Activated CD8-positive, alpha-beta memory T cell treated with anti-CD3 and anti-CD28 coated beads, Interleukin-2, amount 10 ng/mL, durations not matched to agents 7 days and 5 days (primary cell): ENCODE data around the gene OSBPL3. TPM values are rescaled to one million over a fixed set of nuclear protein-coding genes. Genes with fewer than 3 reads are reported as not detected.

Experiments used
- ATAC-seq: fragments of 150-1000 bp; cut with Tn5 transposase; one replicate; pipeline ENCODE4 v1.10.0; 2021; ENCODE audit warnings: moderate library complexity
- CTCF ChIA-PET: fragments of 350-600 bp; sonication (Branson Sonifier 250); formaldehyde crosslinking; loops from one replicate; lab custom pipeline; 2021; ENCODE audit warnings: antibody characterized with exemption; lab: Charles Lee
- DNase-seq: peaks from one replicate; pipeline ENCODE4 v3.0.0-alpha.2; 2020
- H3K27ac Mint-ChIP-seq: one replicate; pipeline ENCODE4 v1.8.0; 2021; ENCODE audit warnings: mild to moderate bottlenecking, mixed read lengths
- H3K27me3 Mint-ChIP-seq: one replicate; pipeline ENCODE4 v1.8.0; 2021; ENCODE audit warnings: mixed read lengths
- H3K36me3 Mint-ChIP-seq: one replicate; pipeline ENCODE4 v1.8.0; 2021; ENCODE audit warnings: mild to moderate bottlenecking, mixed read lengths
- H3K4me1 Mint-ChIP-seq: one replicate; pipeline ENCODE4 v1.8.0; 2021; ENCODE audit warnings: mixed read lengths
- H3K4me3 Mint-ChIP-seq: one replicate; pipeline ENCODE4 v1.8.0; 2021; ENCODE audit warnings: mild to moderate bottlenecking, moderate library complexity, mixed read lengths
- H3K9me3 Mint-ChIP-seq: one replicate; pipeline ENCODE4 v1.8.0; 2022; ENCODE audit warnings: low read depth, mixed read lengths
- total RNA-seq, 2 experiments: library from RNA; stranded (reverse); gene quantifications; one replicate each; pipeline ENCODE4 v1.2.3, GENCODE V29; 2021

OSBPL3 gene
- total RNA-seq, 2 experiments from 2014 or later = 98.3 to 133 TPM

DNA sequence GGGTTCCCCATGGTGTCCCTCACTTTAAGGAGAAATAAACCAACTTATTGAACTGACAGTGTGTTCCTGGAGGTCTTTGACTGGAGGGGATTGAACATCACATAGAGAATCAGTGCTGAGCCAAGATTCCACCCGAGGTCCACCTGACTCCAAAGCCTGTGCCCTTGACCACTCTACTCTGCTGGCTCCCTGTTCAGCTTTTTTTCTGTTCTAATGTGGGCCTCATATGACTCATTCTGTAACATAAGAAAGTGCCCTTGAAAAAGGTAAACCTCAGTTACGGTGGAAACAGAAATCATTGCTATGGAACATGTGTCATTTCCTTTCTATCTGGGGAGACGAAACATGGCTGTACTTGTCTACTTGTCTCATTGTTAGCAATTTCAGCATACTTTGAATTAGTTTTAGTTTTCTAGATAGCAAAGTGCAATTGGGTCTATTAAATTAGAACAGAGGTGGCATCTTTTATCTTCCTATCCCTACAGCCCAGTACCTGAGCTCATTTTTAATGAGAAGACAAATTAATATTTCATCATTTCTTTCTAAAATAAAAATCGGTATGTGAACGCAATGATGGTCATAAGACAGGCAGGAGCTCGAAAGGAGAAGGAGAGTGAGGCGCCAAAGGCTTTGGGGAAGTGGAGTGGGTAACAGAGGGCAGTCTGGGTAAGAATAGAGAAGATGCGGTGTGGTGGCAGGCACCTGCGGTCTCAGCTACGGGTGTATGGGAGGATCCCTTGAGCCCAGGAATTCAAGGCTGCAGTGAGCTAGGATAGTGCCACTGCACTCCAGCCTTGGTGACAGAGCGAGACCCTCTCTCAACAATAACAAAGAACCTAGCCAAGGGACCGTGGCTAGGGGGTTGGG is 224.2 kb downstream of the OSBPL3 start:
- H3K27me3 Mint-ChIP-seq = peaks cover 81% of the 10 kb centered on the region
- DNase-seq (no peak), ATAC-seq (peak; percentile 66)
- H3K27ac Mint-ChIP-seq = no peak overlapping the region
- CTCF ChIA-PET = interaction anchor here (1.0 to 1.7 kb wide), 3 partner anchors 57 to 338 kb away, joined by 3 to 6 read pairs (median 3); no protein-coding TSS in a partner anchor
- peak overlapping the region; percentile 25 for H3K4me3 Mint-ChIP-seq
- peaks cover 22% of the 10 kb centered on the region for H3K4me1 Mint-ChIP-seq
- no peaks in the 10 kb centered on the region for H3K36me3 Mint-ChIP-seq
- no peaks in the 10 kb centered on the region for H3K9me3 Mint-ChIP-seq

DNA sequence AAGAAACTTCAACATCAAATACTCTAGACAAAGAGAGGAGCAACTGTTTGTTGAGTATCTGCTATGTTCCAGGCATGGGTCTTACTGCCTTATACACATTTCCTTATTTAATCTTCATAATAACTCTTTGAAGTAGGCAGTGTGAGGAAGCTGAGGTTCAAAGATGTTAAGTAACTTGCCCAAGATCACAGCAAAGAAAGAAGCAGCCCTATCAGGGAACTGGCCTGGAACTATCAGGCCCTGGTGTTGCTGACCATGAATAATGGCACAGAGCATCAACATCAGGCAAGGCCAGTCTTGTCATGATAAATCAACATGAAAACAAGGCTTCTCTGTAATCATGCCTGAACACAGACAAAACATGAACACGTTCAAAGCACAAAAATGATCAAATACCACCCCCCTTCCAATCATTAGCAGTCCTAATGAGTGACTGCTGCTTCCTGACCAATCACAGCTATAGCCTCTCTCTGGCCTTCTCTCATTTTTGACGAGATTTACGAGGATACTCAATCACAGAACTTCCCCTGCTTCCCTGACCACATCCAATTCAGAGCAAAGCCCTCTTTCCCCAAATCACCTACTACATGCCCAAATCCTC is 225.0 kb downstream of the OSBPL3 start:
- ATAC-seq = no peak
- CTCF ChIA-PET = interaction anchor here (1.0 to 1.7 kb wide), 3 partner anchors 57 to 341 kb away, joined by 3 to 6 read pairs (median 3); no protein-coding TSS in a partner anchor
- no peak overlapping the region for H3K27ac Mint-ChIP-seq

DNA sequence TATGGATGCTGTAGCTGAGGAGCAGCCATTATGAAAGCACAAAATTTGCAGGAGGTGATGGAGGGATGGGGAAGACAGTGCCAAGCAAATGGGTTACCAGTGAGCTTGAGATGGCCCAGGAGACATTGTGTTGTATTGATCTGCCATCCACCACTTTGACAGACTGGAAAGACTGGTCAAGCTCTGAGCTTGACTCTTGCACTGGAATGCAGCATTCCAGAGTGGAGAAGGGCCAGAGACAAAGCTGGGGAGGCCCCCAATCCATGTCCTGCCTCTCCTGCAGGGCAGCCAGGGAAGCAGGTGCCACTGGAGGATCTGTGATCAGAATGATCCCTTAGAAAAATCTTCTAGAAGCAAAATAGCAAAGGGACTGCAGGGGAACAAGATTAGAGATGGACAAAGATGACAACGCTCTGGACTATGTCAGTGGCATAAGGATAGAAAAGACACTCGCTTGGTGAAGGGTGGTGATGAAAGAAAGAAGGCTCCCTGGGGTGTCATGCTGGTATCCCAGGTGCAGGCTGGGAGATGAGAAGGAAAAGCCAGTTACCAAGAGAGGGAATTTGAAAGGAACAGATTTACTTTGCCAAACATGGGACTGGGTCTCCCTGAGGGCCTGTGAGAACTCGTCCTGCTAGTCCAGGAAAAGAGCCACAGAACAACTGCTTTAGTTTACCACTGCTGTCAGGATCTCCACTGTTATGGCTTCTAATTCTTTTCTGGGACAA is 227.7 kb downstream of the OSBPL3 start:
- Mint-ChIP-seq H3K27ac (no peak overlapping the region), H3K4me1 (peaks cover 23% of the 10 kb centered on the region), H3K9me3 (no peaks in the 10 kb centered on the region), H3K36me3 (no peaks in the 10 kb centered on the region), H3K27me3 (peaks cover 68% of the 10 kb centered on the region), H3K4me3 (no peak overlapping the region)
- ATAC-seq (no peak), DNase-seq (no peak)
- CTCF ChIA-PET = interaction anchor here (1.4 to 1.5 kb wide), 2 partner anchors 10 to 342 kb away, joined by 4 read pairs; no protein-coding TSS in a partner anchor

More for the DNA sequence above, 225.0 kb downstream of the OSBPL3 start:
- no peaks in the 10 kb centered on the region for H3K36me3 Mint-ChIP-seq
- H3K4me3 Mint-ChIP-seq = no peak overlapping the region
- DNase-seq = no peak
- peaks cover 80% of the 10 kb centered on the region for H3K27me3 Mint-ChIP-seq
- H3K9me3 Mint-ChIP-seq = no peaks in the 10 kb centered on the region
- H3K4me1 Mint-ChIP-seq = peaks cover 22% of the 10 kb centered on the region

DNA sequence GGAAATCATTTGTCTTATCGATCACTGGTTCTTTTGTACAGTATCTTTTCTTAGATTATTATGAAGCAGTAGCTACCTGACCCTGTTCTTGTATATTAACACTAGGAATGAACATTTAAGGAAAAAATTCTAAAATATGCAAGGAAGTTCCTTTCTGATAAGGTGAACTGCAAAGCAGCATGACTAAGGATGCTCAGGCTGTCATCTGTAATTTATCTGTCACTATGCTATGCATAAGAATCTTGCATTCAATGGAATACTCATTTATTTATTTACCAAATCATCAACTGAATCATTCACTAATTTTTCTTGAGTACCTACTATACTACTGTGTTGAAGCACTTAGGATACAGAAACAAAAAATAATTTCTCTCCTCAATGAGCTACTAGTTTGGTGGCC is 228.5 kb downstream of the OSBPL3 start:
- no peaks in the 10 kb centered on the region for H3K36me3 Mint-ChIP-seq
- H3K4me3 Mint-ChIP-seq = no peak overlapping the region
- DNase-seq = no peak
- CTCF ChIA-PET = interaction anchor here (1.4 to 1.5 kb wide), 2 partner anchors 11 to 342 kb away, joined by 4 read pairs; no protein-coding TSS in a partner anchor
- peaks cover 20% of the 10 kb centered on the region for H3K4me1 Mint-ChIP-seq
- no peak for ATAC-seq
- H3K27ac Mint-ChIP-seq = no peak overlapping the region
- H3K9me3 Mint-ChIP-seq = no peaks in the 10 kb centered on the region
- H3K27me3 Mint-ChIP-seq = peaks cover 69% of the 10 kb centered on the region

DNA sequence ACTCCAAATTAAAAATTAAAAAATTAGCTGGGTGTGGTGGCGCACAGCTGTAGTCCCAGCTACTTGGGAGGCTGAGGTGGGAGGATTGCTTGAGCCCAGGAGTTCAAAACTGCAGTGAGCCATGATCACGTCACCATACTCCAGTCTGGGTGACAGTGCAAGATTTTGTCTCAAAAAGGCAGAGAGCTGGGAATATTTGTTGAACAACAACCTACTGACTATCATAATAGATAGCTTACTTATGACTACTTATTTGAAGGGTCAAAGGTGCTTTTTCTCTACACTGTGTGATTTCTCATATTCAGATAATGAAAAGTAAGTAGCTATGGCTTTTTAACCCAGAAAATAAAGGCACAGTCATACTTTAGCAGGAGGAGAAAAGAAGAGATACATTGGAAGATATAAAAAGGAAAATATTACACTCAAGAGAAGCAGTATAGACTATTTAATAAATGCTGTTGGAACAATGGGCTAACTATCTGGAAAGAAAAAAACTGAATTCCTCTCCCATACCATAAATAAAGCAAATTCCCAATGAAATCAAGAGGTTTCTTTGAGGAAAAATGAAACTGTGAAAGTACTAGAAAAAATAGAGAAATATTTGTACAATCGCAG is 229.4 kb downstream of the OSBPL3 start:
- DNase-seq (no peak), ATAC-seq (no peak)
- peaks cover 11% of the 10 kb centered on the region for H3K4me1 Mint-ChIP-seq
- CTCF ChIA-PET = interaction anchor here (1.4 to 1.6 kb wide), 3 partner anchors 12 to 348 kb away, joined by 4 to 5 read pairs (median 4); no protein-coding TSS in a partner anchor
- no peak overlapping the region for H3K27ac Mint-ChIP-seq
- no peaks in the 10 kb centered on the region for H3K9me3 Mint-ChIP-seq
- H3K36me3 Mint-ChIP-seq = no peaks in the 10 kb centered on the region
- no peak overlapping the region for H3K4me3 Mint-ChIP-seq
- H3K27me3 Mint-ChIP-seq = peaks cover 68% of the 10 kb centered on the region

DNA sequence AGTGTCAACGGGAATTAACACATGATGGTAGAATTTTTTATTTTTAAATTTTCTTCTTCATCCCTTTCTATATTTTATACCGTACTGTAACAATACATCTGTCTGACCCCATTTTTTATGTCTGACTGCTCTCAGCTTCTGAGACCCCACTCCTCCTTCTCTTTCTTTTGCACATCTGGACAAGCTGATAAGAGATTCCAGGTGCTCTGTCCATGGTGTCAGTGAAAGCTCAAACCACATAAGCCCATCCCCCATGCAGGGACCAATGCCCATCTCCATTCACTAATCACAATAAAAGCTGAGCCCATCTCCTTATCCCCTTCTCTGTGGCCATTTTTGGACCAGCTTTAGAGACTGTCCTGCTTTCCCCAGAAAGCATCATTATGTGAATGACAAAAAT is 231.5 kb downstream of the OSBPL3 start:
- DNase-seq = no peak
- H3K27me3 Mint-ChIP-seq = peaks cover 64% of the 10 kb centered on the region
- no peak overlapping the region for H3K27ac Mint-ChIP-seq
- CTCF ChIA-PET = no interaction called here
- no peak for ATAC-seq
- H3K36me3 Mint-ChIP-seq = no peaks in the 10 kb centered on the region
- peaks cover 3% of the 10 kb centered on the region for H3K4me1 Mint-ChIP-seq
- no peaks in the 10 kb centered on the region for H3K9me3 Mint-ChIP-seq
- H3K4me3 Mint-ChIP-seq = no peak overlapping the region

Other genes with a start within 250 kb of the OSBPL3 start
- gene GSDME, start 222.7 kb downstream of the OSBPL3 start, total RNA-seq = 1 to 10 TPM in 1 of 2 experiments, under 1 TPM in 1; 0.96 to 4.5 TPM
- gene CYCS, start 145.1 kb upstream of the OSBPL3 start, total RNA-seq = 100 to 1,000 TPM; 137 to 160 TPM
- gene NPVF, start 248.3 kb upstream of the OSBPL3 start, total RNA-seq = not detected